Small intestine (tissue), 7 donors: ENCODE data around the gene B4GALNT4. TPM values are rescaled to one million over a fixed set of nuclear protein-coding genes. Genes with fewer than 3 reads are reported as not detected.
"Not testable (repeated sequence)": the region's sequence is repeated elsewhere in the genome, so short reads cannot be mapped to it uniquely, and the experiment has no call there.

Experiments used
- DNase-seq, 2 donors: peaks; one replicate each; pipeline versions ENCODE4 v3.0.0 to v3.0.0-alpha.2; 2013
- FAIRE-seq: peaks from 2 replicates; lab custom pipeline; 2012; peaks lifted over from hg19 to GRCh38; lab: Jason Lieb, UNC
- H3K27ac ChIP-seq, 3 donors: one replicate each; pipeline ENCODE4 v1.5.1; 2013; ENCODE audit warnings: low read length in 2 of 3, mild to moderate bottlenecking in 2 of 3, control low read depth in 1 of 3, inconsistent platforms in 1 of 3, low read depth in 1 of 3, moderate library complexity in 1 of 3
- H3K27me3 ChIP-seq, 3 donors: one replicate each; pipeline ENCODE4 v1.6.1; 2013; ENCODE audit warnings: low read length in 3 of 3, inconsistent platforms in 1 of 3; ENCODE audit not compliant: control insufficient read depth in 3 of 3, insufficient read depth in 3 of 3
- H3K36me3 ChIP-seq, 3 donors: one replicate each; pipeline ENCODE4 v1.6.1; 2013; ENCODE audit warnings: low read length in 3 of 3, inconsistent platforms in 1 of 3, low read depth in 1 of 3, mild to moderate bottlenecking in 1 of 3, moderate library complexity in 1 of 3; ENCODE audit not compliant: control insufficient read depth in 3 of 3, insufficient read depth in 2 of 3
- H3K4me1 ChIP-seq, 3 donors: one replicate each; pipeline ENCODE4 v1.6.1; 2013; ENCODE audit warnings: low read length in 2 of 3, inconsistent platforms in 1 of 3, low read depth in 1 of 3, mild to moderate bottlenecking in 1 of 3, moderate library complexity in 1 of 3; ENCODE audit not compliant: control insufficient read depth in 3 of 3, insufficient read depth in 2 of 3
- H3K4me3 ChIP-seq, 3 donors: one replicate each; pipeline ENCODE4 v1.5.1; 2013; ENCODE audit warnings: low read length in 3 of 3, control low read depth in 1 of 3, inconsistent platforms in 1 of 3, low read depth in 1 of 3, mild to moderate bottlenecking in 1 of 3, moderate library complexity in 1 of 3
- H3K9me3 ChIP-seq, 2 donors: one replicate each; pipeline ENCODE4 v1.6.1; 2013; ENCODE audit warnings: low read depth in 1 of 2, low read length in 1 of 2; ENCODE audit not compliant: control insufficient read depth in 2 of 2, insufficient read depth in 1 of 2
- WGBS, 3 donors: extraction: QIAGEN DNeasy Blood & Tissue Kit; methylation state at CpG; one replicate each; pipeline ENCODE4 v1.1.7; 2013; 5-methylcytosine and 5-hydroxymethylcytosine counted together
- polyA plus RNA-seq, 4 donors: library from polyadenylated mRNA; stranded (reverse) in 3 of 4; unstranded in 1 of 4; fragments of 200-250 nt in 3 of 4; fragments of 120-200 nt in 1 of 4; gene quantifications; one replicate each; pipeline versions ENCODE4 v1.2.1 to v1.2.3, GENCODE V29; 2013
- donor health status: healthy with polysubstance abuse.
- donor health status: control.
- donor health status: control.
- donor health status: Bipolar disorder and iron deficiency.
- donor health status: healthy.

B4GALNT4 gene
- polyA plus RNA-seq, 4 donors, result 4.5 to 23.8 (median 7.5) TPM

- no peaks in the 10 kb centered on the region for H3K36me3 ChIP-seq
- no peak overlapping the region for H3K4me3 ChIP-seq
- no peaks in the 10 kb centered on the region for H3K4me1 ChIP-seq
- DNase-seq (no peak), FAIRE-seq (no peak)
- peaks cover 0 to 12% (median 6%) of the 10 kb centered on the region in 3 donors for H3K27me3 ChIP-seq
- WGBS, 3 donors, result 81 to 84% (median 81%) methylated on average over 25 to 36 of the region's 36 CpGs
- peaks cover 0 to 23% of the 10 kb centered on the region in 2 donors for H3K9me3 ChIP-seq
- H3K27ac ChIP-seq, result no peak overlapping the region
These were observed 6.5 kb upstream of the B4GALNT4 start for GRCh38 chr11:362642-363442.

- not testable (repeated sequence) for FAIRE-seq, H3K27ac ChIP-seq, DNase-seq, H3K4me3 ChIP-seq, H3K36me3 ChIP-seq, H3K4me1 ChIP-seq
- 80 to 83% (median 82%) methylated on average over 19 to 22 of the region's 22 CpGs for WGBS, 3 donors
- Histone ChIP-seq H3K9me3 (peaks cover 0 to 23% of the 10 kb centered on the region in 2 donors), H3K27me3 (peaks cover 0 to 18% (median 12%) of the 10 kb centered on the region in 3 donors)
These were observed 5.9 kb upstream of the B4GALNT4 start for GRCh38 chr11:363443-363805.

GRCh38 chr11:363948-364761 lies 5.1 kb upstream of the B4GALNT4 start:
- H3K36me3 ChIP-seq, result no peaks in the 10 kb centered on the region
- 51 to 65% (median 53%) methylated on average over 23 to 24 of the region's 24 CpGs for WGBS, 3 donors
- DNase-seq, result peak; percentile 74 to 79
- H3K27ac ChIP-seq, result no peak overlapping the region
- peaks cover 0 to 21% (median 13%) of the 10 kb centered on the region in 3 donors for H3K27me3 ChIP-seq
- H3K4me1 ChIP-seq, result peaks cover 0 to 7% (median 0%) of the 10 kb centered on the region in 3 donors
- H3K9me3 ChIP-seq, result peaks cover 0 to 23% of the 10 kb centered on the region in 2 donors
- FAIRE-seq, result no peak
- H3K4me3 ChIP-seq, result no peak overlapping the region

GRCh38 chr11:364991-365725 lies 4.1 kb upstream of the B4GALNT4 start:
- 89 to 94% (median 93%) methylated on average over 22 of the region's 22 CpGs for WGBS, 3 donors
- DNase-seq, result no peak

GRCh38 chr11:365831-366230 lies 3.5 kb upstream of the B4GALNT4 start:
- peaks cover 0 to 14% of the 10 kb centered on the region in 2 donors for H3K9me3 ChIP-seq
- H3K4me3 ChIP-seq, result no peak overlapping the region
- 73 to 84% (median 80%) methylated on average over 14 to 16 of the region's 16 CpGs for WGBS, 3 donors
- no peak for FAIRE-seq
- H3K27me3 ChIP-seq, result peaks cover 0 to 25% (median 13%) of the 10 kb centered on the region in 3 donors
- H3K4me1 ChIP-seq, result peaks cover 0 to 7% (median 0%) of the 10 kb centered on the region in 3 donors
- no peaks in the 10 kb centered on the region for H3K36me3 ChIP-seq
- H3K27ac ChIP-seq, result no peak overlapping the region
- no peak for DNase-seq

More at GRCh38 chr11:364991-365725, 4.1 kb upstream of the B4GALNT4 start:
- FAIRE-seq, result no peak
- Histone ChIP-seq H3K27ac (no peak overlapping the region), H3K4me3 (no peak overlapping the region), H3K4me1 (peaks cover 0 to 7% (median 0%) of the 10 kb centered on the region in 3 donors), H3K36me3 (no peaks in the 10 kb centered on the region), H3K27me3 (peaks cover 0 to 23% (median 13%) of the 10 kb centered on the region in 3 donors), H3K9me3 (peaks cover 0 to 21% of the 10 kb centered on the region in 2 donors)

- 39 to 53% (median 45%) methylated on average over 7 of the region's 7 CpGs for WGBS, 3 donors
- no peak for DNase-seq
- FAIRE-seq, result no peak
These were observed 1.3 kb upstream of the B4GALNT4 start for GRCh38 chr11:367956-368413.

GRCh38 chr11:368414-369335 lies 624 bp upstream of the B4GALNT4 start:
- DNase-seq, result peak in 1 of 2 donors; percentile 35
- no peak for FAIRE-seq
- no peak overlapping the region for H3K27ac ChIP-seq
- H3K27me3 ChIP-seq, result peaks cover 0 to 24% (median 13%) of the 10 kb centered on the region in 3 donors
- 2 to 5% (median 4%) methylated on average over 20 to 60 of the region's 61 CpGs for WGBS, 3 donors
- peaks cover 0 to 7% (median 0%) of the 10 kb centered on the region in 3 donors for H3K4me1 ChIP-seq
- H3K4me3 ChIP-seq, result peak overlapping the region in 2 of 3 donors; percentile 17 to 47
- no peaks in the 10 kb centered on the region for H3K9me3 ChIP-seq
- peaks cover 0 to 8% (median 0%) of the 10 kb centered on the region in 3 donors for H3K36me3 ChIP-seq

More at GRCh38 chr11:367956-368413, 1.3 kb upstream of the B4GALNT4 start:
- Histone ChIP-seq H3K4me3 (no peak overlapping the region), H3K27me3 (peaks cover 0 to 24% (median 13%) of the 10 kb centered on the region in 3 donors), H3K36me3 (peaks cover 0 to 4% (median 0%) of the 10 kb centered on the region in 3 donors), H3K27ac (no peak overlapping the region), H3K9me3 (no peaks in the 10 kb centered on the region), H3K4me1 (peaks cover 0 to 7% (median 0%) of the 10 kb centered on the region in 3 donors)
